HPDE6-E6E7 (cell line): ENCODE measurements around the gene FAM177B.
"Not testable (repeated sequence)": the region's sequence is repeated elsewhere in the genome, so short reads cannot be mapped to it uniquely, and the experiment has no call there.

Experiments
- DNase-seq: peaks from one replicate; pipeline ENCODE4 v3.0.0; 2011; ENCODE audit warnings: missing footprints; ENCODE audit errors: extremely low spot score

FAM177B gene

GRCh38 chr1:222739929-222740328 lies 2.9 kb downstream of the FAM177B start:
- DNase-seq = no peak

- DNase-seq = not testable (repeated sequence)
Measured at GRCh38 chr1:222741630-222742457, 4.8 kb downstream of the FAM177B start.

GRCh38 chr1:222749927-222750326 lies 12.9 kb downstream of the FAM177B start:
- no peak for DNase-seq

- DNase-seq = no peak
Measured at GRCh38 chr1:222750651-222751050, 13.6 kb downstream of the FAM177B start.

GRCh38 chr1:222751255-222751654 lies 14.3 kb downstream of the FAM177B start:
- no peak for DNase-seq

- no peak for DNase-seq
Measured at GRCh38 chr1:222754366-222755139, 17.6 kb downstream of the FAM177B start.

- DNase-seq = no peak
Measured at GRCh38 chr1:222757646-222758268, 20.8 kb downstream of the FAM177B start.

- DNase-seq = no peak
Measured at GRCh38 chr1:222759451-222760035, 22.5 kb downstream of the FAM177B start.

- no peak for DNase-seq
Measured at GRCh38 chr1:222761083-222761482, 24.1 kb downstream of the FAM177B start.

GRCh38 chr1:222762178-222762577 lies 25.2 kb downstream of the FAM177B start:
- DNase-seq = not testable (repeated sequence)

- no peak for DNase-seq
Measured at GRCh38 chr1:222767152-222767571, 30.2 kb downstream of the FAM177B start.

- DNase-seq = no peak
Measured at GRCh38 chr1:222768592-222768991, 31.6 kb downstream of the FAM177B start.

- no peak for DNase-seq
Measured at GRCh38 chr1:222769181-222769580, 32.2 kb downstream of the FAM177B start.

GRCh38 chr1:222769971-222770620 lies 33.1 kb downstream of the FAM177B start:
- DNase-seq = no peak

GRCh38 chr1:222772996-222773379 lies 36.0 kb downstream of the FAM177B start:
- no peak for DNase-seq

- no peak for DNase-seq
Measured at GRCh38 chr1:222777463-222777862, 40.5 kb downstream of the FAM177B start.

GRCh38 chr1:222777977-222778376 lies 41.0 kb downstream of the FAM177B start:
- DNase-seq = no peak

GRCh38 chr1:222781251-222781650 lies 44.2 kb downstream of the FAM177B start:
- no peak for DNase-seq

- DNase-seq = no peak
Measured at GRCh38 chr1:222783051-222783450, 46.0 kb downstream of the FAM177B start.

GRCh38 chr1:222784371-222784770 lies 47.4 kb downstream of the FAM177B start:
- DNase-seq = no peak

GRCh38 chr1:222784916-222785315 lies 47.9 kb downstream of the FAM177B start:
- no peak for DNase-seq

- no peak for DNase-seq
Measured at GRCh38 chr1:222785529-222785928, 48.5 kb downstream of the FAM177B start.
